Progenitor cell of endocrine pancreas (in vitro differentiated cells): ENCODE results near the gene MOBP. TPM values are rescaled to one million over a fixed set of nuclear protein-coding genes. Genes with fewer than 3 reads are reported as not detected.

Source experiments
- DNase-seq: peaks from one replicate; pipeline ENCODE4 v3.0.0; 2021; ENCODE audit warnings: low spot score; ENCODE audit not compliant: unreplicated experiment
- H3K27ac Mint-ChIP-seq: 2 replicates; pipeline ENCODE4 v1.8.0; 2021; ENCODE audit warnings: mild to moderate bottlenecking, moderate library complexity, mixed read lengths
- H3K27me3 Mint-ChIP-seq: 2 replicates; pipeline ENCODE4 v1.8.0; 2021; ENCODE audit warnings: mixed read lengths
- H3K36me3 Mint-ChIP-seq: 2 replicates; pipeline ENCODE4 v1.8.0; 2022; ENCODE audit warnings: mixed read lengths; ENCODE audit not compliant: insufficient read depth
- H3K4me1 Mint-ChIP-seq: 2 replicates; pipeline ENCODE4 v1.8.0; 2021; ENCODE audit warnings: low read depth, mixed read lengths
- H3K4me3 Mint-ChIP-seq: 2 replicates; pipeline ENCODE4 v1.8.0; 2021; ENCODE audit warnings: low read depth, mild to moderate bottlenecking, moderate library complexity, mixed read lengths
- H3K9me3 Mint-ChIP-seq: 2 replicates; pipeline ENCODE4 v1.8.0; 2021; ENCODE audit warnings: low read depth, mixed read lengths
- CTCF ChIP-seq: fragments of 200-600 bp; sonication (generic); IDR thresholded peaks from one replicate; pipeline ENCODE4 v1.5.0; 2021; ENCODE audit warnings: antibody characterized with exemption, mild to moderate bottlenecking; ENCODE audit not compliant: unreplicated experiment
- total RNA-seq: library from RNA; stranded (reverse); gene quantifications from 2 replicates; pipeline ENCODE4 v1.2.1, GENCODE V29; 2021

The MOBP gene
- total RNA-seq, 1 donor from 2014 or later = not detected

GRCh38 chr3:39519103-39519502 lies 51.6 kb downstream of the MOBP start:
- Mint-ChIP-seq H3K9me3 (peaks cover 4% of the 10 kb centered on the region), H3K4me1 (peaks cover 2% of the 10 kb centered on the region), H3K27ac (no peak overlapping the region), H3K4me3 (no peak overlapping the region), H3K36me3 (no peaks in the 10 kb centered on the region), H3K27me3 (peaks cover 14% of the 10 kb centered on the region)
- no peak for TF ChIP-seq CTCF
- no peak for DNase-seq

GRCh38 chr3:39519554-39520288 lies 52.2 kb downstream of the MOBP start:
- H3K4me3 Mint-ChIP-seq = no peak overlapping the region

DNA sequence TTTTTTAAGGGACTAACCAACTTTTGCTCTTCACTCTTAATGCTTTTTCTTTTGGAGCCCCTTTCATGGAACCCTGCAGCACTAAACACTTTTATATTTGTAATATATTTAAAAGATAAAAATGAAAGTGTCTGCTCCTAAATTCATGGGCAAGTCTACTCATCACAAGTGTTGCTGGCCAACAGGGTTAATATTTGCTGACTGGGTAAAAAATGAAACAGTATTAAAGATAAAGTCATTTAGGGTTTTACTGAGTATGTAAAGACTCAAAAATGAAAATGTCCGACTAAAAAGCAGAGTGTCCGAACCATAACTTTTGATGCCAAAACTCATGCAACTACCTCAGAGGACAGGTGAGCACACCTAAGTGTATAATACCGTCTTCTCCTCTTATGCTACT lies 54.0 kb downstream of the MOBP start:
- Mint-ChIP-seq H3K27ac (no peak overlapping the region), H3K9me3 (peaks cover 13% of the 10 kb centered on the region), H3K4me3 (no peak overlapping the region), H3K27me3 (peaks cover 11% of the 10 kb centered on the region), H3K4me1 (no peaks in the 10 kb centered on the region), H3K36me3 (no peaks in the 10 kb centered on the region)
- DNase-seq = no peak
- TF ChIP-seq CTCF = no peak

More at GRCh38 chr3:39519554-39520288, 52.2 kb downstream of the MOBP start:
- Mint-ChIP-seq H3K27me3 (peaks cover 14% of the 10 kb centered on the region), H3K36me3 (no peaks in the 10 kb centered on the region), H3K9me3 (peaks cover 8% of the 10 kb centered on the region), H3K27ac (no peak overlapping the region), H3K4me1 (peaks cover 2% of the 10 kb centered on the region)
- DNase-seq = no peak
- TF ChIP-seq CTCF = no peak

GRCh38 chr3:39524107-39524506 lies 56.6 kb downstream of the MOBP start:
- peaks cover 13% of the 10 kb centered on the region for H3K9me3 Mint-ChIP-seq
- no peak overlapping the region for H3K4me3 Mint-ChIP-seq
- peaks cover 11% of the 10 kb centered on the region for H3K27me3 Mint-ChIP-seq
- H3K4me1 Mint-ChIP-seq = no peaks in the 10 kb centered on the region
- DNase-seq = no peak
- H3K36me3 Mint-ChIP-seq = no peaks in the 10 kb centered on the region
- no peak overlapping the region for H3K27ac Mint-ChIP-seq
- no peak for TF ChIP-seq CTCF

DNA sequence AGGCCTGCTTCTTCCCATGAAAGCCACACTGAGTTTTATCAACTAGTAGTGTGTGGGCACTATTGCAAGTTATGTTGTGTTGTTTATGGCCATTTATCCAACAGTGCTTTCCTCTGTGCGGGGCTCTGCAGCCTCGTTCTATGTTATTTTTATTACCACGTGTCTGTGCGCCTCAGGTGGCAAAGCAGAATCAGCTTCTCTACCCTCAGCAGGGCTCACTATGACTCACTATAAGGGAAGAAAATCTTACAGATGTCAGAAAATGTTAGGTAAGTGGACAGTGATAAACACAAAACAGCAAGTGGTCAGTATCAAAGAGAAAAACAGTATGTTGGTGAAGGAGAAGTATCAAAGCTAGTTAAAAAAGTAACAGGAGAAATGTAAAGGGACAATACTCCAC lies 61.4 kb downstream of the MOBP start:
- Mint-ChIP-seq H3K27ac (no peak overlapping the region), H3K4me3 (no peak overlapping the region), H3K4me1 (no peaks in the 10 kb centered on the region), H3K9me3 (peaks cover 10% of the 10 kb centered on the region), H3K36me3 (no peaks in the 10 kb centered on the region), H3K27me3 (peaks cover 6% of the 10 kb centered on the region)
- no peak for TF ChIP-seq CTCF
- DNase-seq = no peak
